Effector memory CD8-positive, alpha-beta T cell (primary cell): ENCODE data around the gene ADAP1.

ENCODE experiments used
- ATAC-seq: fragments of 150-1000 bp; cut with Tn5 transposase; replicated peaks from 2 replicates; pipeline ENCODE4 v1.10.0; 2021; ENCODE audit warnings: mild to moderate bottlenecking, moderate library complexity
- DNase-seq, 3 experiments: peaks; one replicate each; pipeline ENCODE4 v3.0.0; 2021
- H3K27ac Mint-ChIP-seq, 2 donors: one replicate each; pipeline ENCODE4 v1.8.0; 2022; ENCODE audit warnings: mild to moderate bottlenecking in 2 of 2, mixed read lengths in 2 of 2, moderate library complexity in 2 of 2
- H3K27me3 Mint-ChIP-seq, 2 donors: one replicate each; pipeline ENCODE4 v1.8.0; 2022; ENCODE audit warnings: mixed read lengths in 2 of 2
- H3K36me3 Mint-ChIP-seq: one replicate; pipeline ENCODE4 v1.8.0; 2022; ENCODE audit warnings: mild to moderate bottlenecking, moderate library complexity, mixed read lengths; ENCODE audit not compliant: insufficient read depth
- H3K4me1 Mint-ChIP-seq, 2 donors: one replicate each; pipeline ENCODE4 v1.8.0; 2022; ENCODE audit warnings: low read depth in 2 of 2, mixed read lengths in 2 of 2
- H3K4me3 Mint-ChIP-seq, 2 donors: one replicate each; pipeline ENCODE4 v1.8.0; 2022; ENCODE audit warnings: mild to moderate bottlenecking in 2 of 2, mixed read lengths in 2 of 2, moderate library complexity in 2 of 2
- H3K9me3 Mint-ChIP-seq, 2 donors: one replicate each; pipeline ENCODE4 v1.8.0; 2022; ENCODE audit warnings: mixed read lengths in 2 of 2

ADAP1 gene

DNA sequence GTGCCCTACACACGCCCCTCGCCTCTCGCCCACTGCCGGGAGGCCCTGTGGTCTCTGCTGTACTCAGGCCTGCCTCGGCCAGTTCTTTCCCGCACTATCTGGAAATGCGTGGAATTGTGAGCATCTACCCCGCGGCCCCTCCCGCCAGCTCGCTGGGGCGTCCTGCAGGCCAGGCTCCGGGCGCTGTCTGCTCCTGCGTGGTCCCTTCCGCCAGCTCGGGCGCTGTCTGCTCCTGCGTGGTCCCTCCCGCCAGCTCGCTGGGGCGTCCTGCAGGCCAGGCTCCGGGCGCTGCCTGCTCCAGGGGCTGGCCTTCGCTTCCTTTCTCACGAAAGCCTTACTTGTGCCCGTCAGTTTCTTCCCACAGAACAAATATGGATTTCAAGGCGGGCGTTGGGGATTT lies 63.2 kb downstream of the ADAP1 start:
- ATAC-seq (no peak), DNase-seq (no peak)
- H3K27ac Mint-ChIP-seq = no peak overlapping the region
- H3K27me3 Mint-ChIP-seq = no peaks in the 10 kb centered on the region
- no peak overlapping the region for H3K4me3 Mint-ChIP-seq
- H3K4me1 Mint-ChIP-seq = peaks cover 7 to 15% of the 10 kb centered on the region in 2 donors
- no peaks in the 10 kb centered on the region for H3K9me3 Mint-ChIP-seq
- H3K36me3 Mint-ChIP-seq = peaks cover 70% of the 10 kb centered on the region

DNA sequence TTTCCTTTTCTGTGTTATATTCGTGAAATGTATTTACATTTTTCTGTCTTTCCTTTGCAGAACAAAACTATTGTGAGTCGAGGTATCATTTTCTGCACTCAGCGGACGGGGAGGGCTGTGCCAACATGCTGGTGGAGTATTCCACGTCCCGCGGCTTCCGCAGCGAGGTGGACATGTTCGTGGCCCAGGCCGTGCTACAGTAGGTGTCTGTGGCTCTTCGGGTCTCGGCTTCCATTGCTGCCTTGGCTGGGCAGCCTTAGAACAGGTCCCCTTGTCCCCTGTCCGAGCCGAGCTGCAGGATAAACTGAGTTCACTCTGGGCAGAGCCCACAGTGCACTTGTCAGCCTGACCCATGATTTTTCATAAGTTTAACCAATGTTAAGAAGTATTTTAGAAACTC lies 63.6 kb downstream of the ADAP1 start:
- Mint-ChIP-seq H3K4me1 (peaks cover 7 to 15% of the 10 kb centered on the region in 2 donors), H3K27me3 (no peaks in the 10 kb centered on the region), H3K9me3 (no peaks in the 10 kb centered on the region), H3K4me3 (no peak overlapping the region), H3K36me3 (peaks cover 68% of the 10 kb centered on the region), H3K27ac (no peak overlapping the region)
- no peak for DNase-seq
- ATAC-seq = no peak

DNA sequence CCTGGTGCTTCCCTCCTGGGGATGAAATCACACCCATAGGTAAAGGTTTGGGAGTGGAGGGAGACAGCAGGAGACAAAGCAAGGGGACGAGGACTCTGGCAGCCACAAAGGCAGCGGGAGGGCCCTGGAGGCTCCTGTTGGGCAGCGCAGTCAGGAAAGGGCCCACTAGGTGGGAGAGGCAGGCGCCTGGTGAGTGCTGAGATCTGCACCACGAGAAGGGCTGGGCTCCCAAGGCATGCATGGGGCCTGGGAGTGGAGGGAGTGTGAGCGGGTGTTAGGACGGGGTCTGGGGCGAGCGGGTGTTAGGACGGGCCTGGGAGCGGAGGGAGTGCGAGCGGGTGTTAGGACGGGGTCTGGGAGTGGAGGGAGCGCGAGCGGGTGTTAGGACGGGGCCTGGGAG lies 65.1 kb downstream of the ADAP1 start:
- ATAC-seq (no peak), DNase-seq (no peak)
- Mint-ChIP-seq H3K9me3 (no peaks in the 10 kb centered on the region), H3K36me3 (peaks cover 59% of the 10 kb centered on the region), H3K4me1 (peaks cover 15 to 18% of the 10 kb centered on the region in 2 donors), H3K27ac (peak overlapping the region; percentile 56 to 83), H3K4me3 (no peak overlapping the region), H3K27me3 (no peaks in the 10 kb centered on the region)

DNA sequence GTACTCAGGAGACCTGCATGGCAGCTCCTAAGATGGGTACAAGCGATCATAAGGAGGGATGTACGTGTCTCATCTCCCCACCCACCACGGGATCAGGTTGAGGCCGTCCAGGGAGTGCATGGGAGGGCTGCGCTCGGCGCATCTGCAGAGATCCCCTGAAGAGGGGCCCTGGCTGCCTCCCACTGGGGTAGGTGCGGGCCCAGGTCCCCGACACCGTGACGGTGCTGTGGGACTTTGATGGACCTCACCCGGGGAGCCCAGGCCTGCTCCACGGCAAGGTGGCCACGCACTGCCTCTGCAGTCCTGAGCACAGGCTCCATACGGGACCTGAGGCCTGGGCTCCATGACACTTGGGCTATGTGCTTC lies 65.5 kb downstream of the ADAP1 start:
- peaks cover 16 to 18% of the 10 kb centered on the region in 2 donors for H3K4me1 Mint-ChIP-seq
- DNase-seq (no peak), ATAC-seq (no peak)
- no peak overlapping the region for H3K4me3 Mint-ChIP-seq
- H3K9me3 Mint-ChIP-seq = no peaks in the 10 kb centered on the region
- peak overlapping the region; percentile 56 to 83 for H3K27ac Mint-ChIP-seq
- H3K27me3 Mint-ChIP-seq = no peaks in the 10 kb centered on the region
- peaks cover 55% of the 10 kb centered on the region for H3K36me3 Mint-ChIP-seq

DNA sequence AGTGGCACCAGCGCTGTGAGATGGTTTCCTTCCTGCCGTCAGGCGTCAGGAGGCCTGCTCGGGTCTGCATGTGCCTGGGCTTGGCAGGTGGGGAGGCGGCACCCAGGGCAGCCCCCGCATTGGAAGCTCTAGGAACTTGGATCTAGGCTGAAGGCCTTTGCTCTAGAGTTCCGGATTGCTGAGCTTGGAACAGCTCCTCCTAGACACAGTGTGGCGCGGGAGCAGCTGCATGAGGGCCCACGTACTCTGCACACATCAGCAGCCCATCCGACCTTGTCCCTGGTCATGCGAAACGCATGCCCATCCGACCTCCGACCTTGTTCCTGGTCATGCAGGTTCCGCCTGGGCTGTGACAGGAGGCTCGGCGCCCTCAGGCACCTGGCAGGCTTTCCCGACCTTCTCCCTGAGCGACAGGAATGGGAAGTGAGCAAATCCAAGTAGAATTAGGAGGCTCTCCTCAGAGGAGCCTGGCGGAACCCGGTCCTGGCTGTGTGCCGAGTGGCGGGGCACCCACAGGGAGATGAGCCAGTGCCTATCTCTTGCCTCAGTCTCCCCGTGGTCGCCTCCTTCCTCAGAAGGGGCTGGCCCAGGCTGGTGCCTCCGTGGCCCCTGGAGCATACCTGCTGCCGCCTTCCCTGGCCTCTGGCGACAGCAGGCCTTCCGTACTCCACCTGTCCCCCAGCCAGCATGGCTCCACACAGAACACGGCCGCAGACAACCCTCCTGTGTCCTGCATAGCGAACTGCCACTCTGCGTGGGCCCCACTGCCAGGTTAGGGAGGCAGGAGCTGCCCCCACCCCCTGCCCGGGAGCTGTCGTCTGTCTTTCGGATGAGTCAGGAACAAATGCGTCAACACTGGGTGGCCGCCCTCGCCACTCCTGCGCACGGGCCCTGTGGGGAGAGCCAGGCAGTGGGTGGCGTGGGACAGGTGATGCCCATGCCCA lies 66.1 kb downstream of the ADAP1 start:
- Mint-ChIP-seq H3K27ac (peak overlapping the region in 1 of 2 donors; percentile 83), H3K27me3 (no peaks in the 10 kb centered on the region), H3K36me3 (peaks cover 49% of the 10 kb centered on the region), H3K4me3 (peak overlapping the region in 1 of 2 donors; percentile 10), H3K9me3 (no peaks in the 10 kb centered on the region), H3K4me1 (peaks cover 15 to 19% of the 10 kb centered on the region in 2 donors)
- no peak for DNase-seq
- ATAC-seq = no peak

DNA sequence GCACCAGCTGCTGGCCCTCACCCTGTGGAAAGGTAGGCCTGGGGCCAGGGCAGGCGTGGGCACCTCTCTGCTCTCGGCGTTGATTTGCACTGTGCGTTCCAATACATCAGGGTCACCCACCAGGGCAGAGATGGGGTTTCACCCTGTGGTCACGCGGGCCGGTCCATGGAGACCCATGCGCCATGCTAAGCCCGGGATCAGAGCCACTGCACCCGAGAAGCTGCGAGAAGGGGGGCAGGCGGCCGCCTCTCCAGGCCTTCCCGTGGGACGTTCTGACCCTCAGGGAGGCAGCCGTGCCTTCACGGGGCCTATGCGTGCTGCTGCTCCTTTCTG lies 67.0 kb downstream of the ADAP1 start:
- peaks cover 40% of the 10 kb centered on the region for H3K36me3 Mint-ChIP-seq
- ATAC-seq = no peak
- no peak overlapping the region for H3K27ac Mint-ChIP-seq
- H3K4me3 Mint-ChIP-seq = peak overlapping the region in 1 of 2 donors; percentile 10
- no peak for DNase-seq
- H3K27me3 Mint-ChIP-seq = no peaks in the 10 kb centered on the region
- no peaks in the 10 kb centered on the region for H3K9me3 Mint-ChIP-seq
- H3K4me1 Mint-ChIP-seq = peaks cover 19 to 21% of the 10 kb centered on the region in 2 donors

DNA sequence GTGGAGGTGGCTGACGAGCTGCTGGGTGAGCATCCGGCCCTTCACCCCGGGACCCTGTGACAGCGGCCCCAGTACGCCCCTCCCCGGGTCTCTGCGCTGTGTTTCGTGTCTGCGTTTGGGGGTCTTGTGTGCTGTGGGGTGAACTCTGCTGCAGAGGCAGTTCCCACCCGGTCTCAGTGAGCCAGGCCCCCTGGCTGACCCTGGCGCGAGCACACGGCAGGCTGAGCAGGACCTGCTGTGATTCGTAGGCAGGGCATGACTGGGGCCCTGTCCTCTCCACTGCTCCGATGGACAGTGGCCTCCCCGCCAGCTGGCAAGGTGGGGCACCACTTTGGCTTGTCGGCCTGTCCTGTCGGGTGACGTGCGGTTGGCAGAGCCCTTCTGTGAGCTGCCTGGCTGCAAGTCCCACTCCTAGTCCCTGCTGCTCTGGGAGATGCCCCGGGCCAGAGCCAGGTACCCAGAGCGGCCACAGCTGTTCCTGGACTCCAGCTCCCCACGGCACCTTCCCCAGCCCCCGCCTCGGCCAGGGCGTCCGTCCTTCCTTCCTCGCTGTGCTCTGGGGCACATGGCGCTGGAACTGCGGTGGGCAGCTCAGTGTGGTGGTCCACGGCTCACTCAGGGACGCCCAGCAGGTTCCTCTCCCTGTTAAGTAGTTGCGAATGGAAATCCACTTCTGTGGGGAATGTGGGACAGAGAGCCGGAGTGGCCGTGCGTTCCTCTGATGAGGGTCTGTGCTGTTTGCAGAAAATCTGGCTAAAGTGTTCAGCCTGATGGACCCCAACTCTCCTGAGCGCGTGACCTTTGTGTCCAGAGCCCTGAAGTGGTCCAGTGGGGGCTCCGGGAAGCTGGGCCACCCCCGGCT lies 67.6 kb downstream of the ADAP1 start:
- peaks cover 38% of the 10 kb centered on the region for H3K36me3 Mint-ChIP-seq
- H3K27me3 Mint-ChIP-seq = no peaks in the 10 kb centered on the region
- DNase-seq (no peak), ATAC-seq (no peak)
- H3K4me1 Mint-ChIP-seq = peaks cover 21 to 23% of the 10 kb centered on the region in 2 donors
- no peaks in the 10 kb centered on the region for H3K9me3 Mint-ChIP-seq
- no peak overlapping the region for H3K4me3 Mint-ChIP-seq
- H3K27ac Mint-ChIP-seq = no peak overlapping the region

DNA sequence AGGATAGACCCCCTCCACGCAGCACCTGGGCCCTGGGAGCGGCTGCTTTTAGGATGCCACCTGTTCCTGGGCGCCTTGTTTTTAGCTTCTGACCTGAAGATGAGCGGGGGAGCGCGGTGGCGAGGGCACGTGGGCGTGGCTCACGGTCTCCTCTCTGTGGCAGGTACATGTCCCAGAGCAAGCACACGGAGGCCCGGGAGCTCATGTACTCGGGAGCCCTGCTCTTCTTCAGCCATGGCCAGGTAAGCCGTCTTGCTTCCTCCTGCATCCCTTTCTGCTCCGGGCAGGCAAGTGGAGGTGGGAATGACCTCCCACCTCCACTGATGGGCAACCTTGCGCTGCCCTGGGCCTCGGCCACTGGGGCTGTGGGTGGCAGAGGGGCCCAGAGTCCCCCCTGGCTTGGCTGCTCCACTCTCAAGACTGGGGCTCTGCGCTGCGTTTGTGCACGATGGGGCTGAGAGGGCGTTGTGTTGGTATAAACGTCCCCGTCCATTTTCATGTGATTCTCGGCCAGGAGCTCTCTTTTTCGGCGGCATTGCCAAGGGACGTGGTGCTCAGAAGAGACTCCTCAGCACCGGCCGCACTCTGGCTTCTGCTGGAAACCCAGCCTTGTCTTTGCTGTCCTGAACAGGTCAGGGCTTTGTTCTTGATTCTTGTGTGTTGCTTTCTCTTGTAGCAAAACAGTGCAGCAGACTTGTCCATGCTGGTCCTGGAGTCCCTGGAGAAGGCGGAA lies 68.4 kb downstream of the ADAP1 start:
- Mint-ChIP-seq H3K27ac (no peak overlapping the region), H3K27me3 (no peaks in the 10 kb centered on the region), H3K9me3 (no peaks in the 10 kb centered on the region), H3K4me1 (peaks cover 24 to 25% of the 10 kb centered on the region in 2 donors), H3K36me3 (peaks cover 35% of the 10 kb centered on the region), H3K4me3 (no peak overlapping the region)
- ATAC-seq = no peak
- DNase-seq = no peak

DNA sequence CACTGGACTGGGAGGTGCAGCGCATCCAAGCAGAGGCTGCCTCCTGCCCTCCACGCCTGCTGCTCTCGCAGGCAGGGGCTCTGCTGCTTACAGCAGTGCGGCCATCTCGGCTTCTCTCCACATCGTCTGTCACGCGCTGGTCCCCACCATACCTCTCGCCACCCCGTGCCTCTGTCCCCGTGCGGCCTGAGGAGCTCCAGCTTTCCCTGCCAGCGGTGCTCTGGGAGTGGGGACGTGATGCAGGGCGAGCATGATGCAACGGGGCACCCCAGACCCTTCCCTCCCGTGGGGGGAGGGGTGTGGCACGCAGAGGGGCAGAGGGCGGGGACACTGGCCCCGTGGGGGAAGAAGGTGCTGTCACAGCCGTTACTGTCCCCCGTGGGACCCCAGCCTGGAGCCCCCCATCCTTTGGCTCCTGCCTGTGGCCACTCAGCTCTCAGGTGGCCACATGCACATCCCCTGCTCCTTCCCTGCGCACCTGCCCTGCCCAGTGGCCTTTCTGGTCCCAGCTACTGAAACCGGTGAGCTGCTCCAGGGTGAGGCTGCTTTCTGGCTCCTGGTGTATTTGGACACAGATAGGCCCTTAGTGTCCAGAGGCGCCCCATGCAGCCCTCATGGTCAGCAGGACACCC lies 69.1 kb downstream of the ADAP1 start:
- H3K9me3 Mint-ChIP-seq = no peaks in the 10 kb centered on the region
- H3K27ac Mint-ChIP-seq = no peak overlapping the region
- H3K4me1 Mint-ChIP-seq = peaks cover 25 to 29% of the 10 kb centered on the region in 2 donors
- H3K4me3 Mint-ChIP-seq = no peak overlapping the region
- H3K36me3 Mint-ChIP-seq = peaks cover 28% of the 10 kb centered on the region
- no peak for ATAC-seq
- DNase-seq = no peak
- H3K27me3 Mint-ChIP-seq = no peaks in the 10 kb centered on the region

DNA sequence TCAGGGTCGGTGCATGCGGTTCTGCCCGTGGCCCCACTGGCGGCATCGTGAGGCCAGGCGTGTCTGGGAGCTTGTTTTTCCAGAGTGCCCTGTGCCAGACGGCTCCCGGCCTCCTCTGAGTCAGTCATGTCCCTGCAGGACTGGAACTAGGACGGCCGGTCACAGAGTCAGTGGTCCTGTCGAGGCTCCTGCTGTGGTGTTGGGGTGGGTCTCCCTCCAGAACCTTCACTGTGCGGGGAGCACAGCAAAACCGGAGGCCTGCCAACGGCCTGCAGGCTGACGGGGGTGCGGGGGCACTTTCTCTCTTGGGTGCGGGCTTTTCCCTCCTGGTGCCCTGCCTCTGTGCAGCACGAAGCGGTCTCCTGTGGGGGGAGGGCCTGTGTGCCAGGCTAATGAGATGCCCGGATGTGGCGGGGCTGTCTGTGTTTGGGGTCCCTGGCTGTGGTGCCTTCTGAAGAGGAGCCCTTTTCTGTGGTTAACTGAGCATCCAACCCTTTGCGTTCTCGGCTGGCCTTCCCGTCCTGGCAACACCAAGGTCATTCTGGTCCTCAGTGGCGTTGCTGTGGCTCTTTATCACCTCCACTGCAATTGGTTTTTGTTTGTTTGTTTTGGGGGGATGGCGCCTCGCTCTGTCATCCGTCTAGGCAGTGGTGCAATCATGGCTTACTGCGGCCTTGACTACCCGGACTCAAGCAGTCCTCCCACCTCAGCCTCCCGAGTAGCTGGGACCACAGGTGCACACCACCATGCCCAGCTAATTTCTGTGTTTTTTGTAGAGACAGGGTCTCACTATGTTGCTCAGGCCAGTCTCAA lies 70.1 kb downstream of the ADAP1 start:
- H3K4me1 Mint-ChIP-seq = peaks cover 25 to 32% of the 10 kb centered on the region in 2 donors
- H3K36me3 Mint-ChIP-seq = peaks cover 25% of the 10 kb centered on the region
- no peaks in the 10 kb centered on the region for H3K27me3 Mint-ChIP-seq
- peak overlapping the region in 1 of 2 donors; percentile 4 for H3K4me3 Mint-ChIP-seq
- H3K9me3 Mint-ChIP-seq = no peaks in the 10 kb centered on the region
- DNase-seq (no peak), ATAC-seq (no peak)
- no peak overlapping the region for H3K27ac Mint-ChIP-seq

DNA sequence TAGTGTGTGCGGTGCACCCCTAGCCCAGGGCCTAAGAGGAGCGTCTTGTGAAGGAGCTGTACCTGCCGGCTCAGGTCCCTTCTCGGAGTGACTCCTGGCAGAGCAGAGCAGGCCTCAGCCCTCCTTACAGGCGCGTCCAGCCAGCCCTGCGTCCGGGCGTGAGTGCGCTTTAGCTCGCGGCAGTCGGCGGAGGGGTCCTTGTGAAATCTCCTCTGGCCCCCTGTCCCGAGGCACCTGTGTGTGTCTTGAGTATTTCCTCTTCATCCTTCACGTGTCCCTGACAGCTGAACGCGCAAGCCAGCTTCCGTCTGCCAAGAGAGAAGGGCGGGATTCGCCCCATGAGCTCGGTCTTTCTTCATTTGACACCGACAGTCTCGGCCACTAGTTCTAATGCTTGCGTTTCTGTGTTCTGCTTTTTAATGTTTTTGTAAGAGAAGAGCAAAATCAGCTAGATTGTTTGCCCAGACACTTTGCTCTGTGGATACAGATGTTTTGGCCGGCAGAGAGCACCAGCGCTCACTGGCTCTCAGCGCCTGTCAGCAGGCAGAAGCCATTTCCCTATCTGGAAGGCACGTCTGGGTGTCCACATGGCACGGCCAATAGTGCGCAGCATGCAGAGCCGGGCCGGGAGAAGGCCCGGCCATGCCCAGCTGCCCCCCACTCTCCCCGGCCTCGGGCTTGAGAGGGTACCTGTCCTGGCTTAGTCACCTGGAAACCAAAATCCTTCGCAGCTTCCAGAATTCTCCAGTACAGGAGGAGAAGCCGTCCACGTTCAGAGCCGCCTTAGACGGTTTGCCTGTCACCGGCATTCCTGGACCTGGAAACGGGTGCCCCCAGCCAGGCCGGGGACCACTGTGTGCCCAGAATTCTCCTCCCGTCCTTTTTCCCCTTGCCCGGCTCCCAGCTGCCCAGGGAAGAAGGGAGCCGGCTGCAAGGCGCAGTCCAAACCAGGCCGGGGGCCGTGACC lies 71.1 kb downstream of the ADAP1 start:
- no peak overlapping the region for H3K4me3 Mint-ChIP-seq
- ATAC-seq = no peak
- H3K4me1 Mint-ChIP-seq = peaks cover 28 to 34% of the 10 kb centered on the region in 2 donors

More for the DNA sequence above, 71.1 kb downstream of the ADAP1 start:
- Mint-ChIP-seq H3K27ac (no peak overlapping the region), H3K36me3 (peaks cover 21% of the 10 kb centered on the region), H3K9me3 (no peaks in the 10 kb centered on the region), H3K27me3 (no peaks in the 10 kb centered on the region)
- no peak for DNase-seq
